ENCODE data around the gene ABCF2. TPM values are rescaled to one million over a fixed set of nuclear protein-coding genes. Genes with fewer than 3 reads are reported as not detected.

The ABCF2 gene
- total RNA-seq, 2 experiments from 2014 or later = 31.8 to 44.9 TPM

- CTCF ChIA-PET (ENCODE audit: unreplicated experiment) = no interaction called here
- no peaks in the 10 kb centered on the region for H3K9me3 ChIP-seq (ENCODE audit: low read length)
- no TSS peak for BruUV-seq (replicated peaks)
- no peaks in the 10 kb centered on the region for H3K9me2 ChIP-seq (ENCODE audit: insufficient read depth, low read length)
- H3K4me3 ChIP-seq (ENCODE audit: low read depth, low read length, poor library complexity, severe bottlenecking) = no peak overlapping the region
- POLR2A ChIA-PET = no interaction called here
- intact Hi-C loops (cut with micrococcal nuclease; ENCODE audit: unreplicated experiment) = no loop called here
- TF ChIP-seq CTCF (conservative IDR thresholded peaks at IDR 0.05; ENCODE audit: low read length) (no peak), EZH2phosphoT487 (IDR thresholded peaks at IDR 0.05; ENCODE audit: borderline replicate concordance, low read depth, low read length) (no peak)
- no peaks in the 10 kb centered on the region for H3K4me1 ChIP-seq (ENCODE audit: insufficient read depth, low read length, poor library complexity, severe bottlenecking)
- H3K79me2 ChIP-seq (ENCODE audit: insufficient read depth, low read depth, low read length) = no peaks in the 10 kb centered on the region
- H3K36me3 ChIP-seq (ENCODE audit: insufficient read depth, low read length) = no peaks in the 10 kb centered on the region
- H3K4me2 ChIP-seq (ENCODE audit: low read length) = no peak overlapping the region
- H2AFZ ChIP-seq (ENCODE audit: low read length) = no peak overlapping the region
- H4K20me1 ChIP-seq (ENCODE audit: insufficient read depth, low read length) = no peaks in the 10 kb centered on the region
- H3K27ac ChIP-seq (ENCODE audit: low read depth, low read length, poor library complexity, severe bottlenecking) = no peak overlapping the region
- no peak for DNase-seq (ENCODE audit: low spot score)
Measured at GRCh38 chr7:151260471-151260870, 33.5 kb upstream of the ABCF2 start.

- Histone ChIP-seq H3K4me2 (ENCODE audit: low read length) (no peak overlapping the region), H3K4me1 (ENCODE audit: insufficient read depth, low read length, poor library complexity, severe bottlenecking) (no peaks in the 10 kb centered on the region), H3K27ac (ENCODE audit: low read depth, low read length, poor library complexity, severe bottlenecking) (no peak overlapping the region), H3K9me3 (ENCODE audit: low read length) (no peaks in the 10 kb centered on the region), H3K4me3 (ENCODE audit: low read depth, low read length, poor library complexity, severe bottlenecking) (no peak overlapping the region), H2AFZ (ENCODE audit: low read length) (no peak overlapping the region), H4K20me1 (ENCODE audit: insufficient read depth, low read length) (no peaks in the 10 kb centered on the region), H3K9me2 (ENCODE audit: insufficient read depth, low read length) (no peaks in the 10 kb centered on the region), H3K36me3 (ENCODE audit: insufficient read depth, low read length) (no peaks in the 10 kb centered on the region), H3K79me2 (ENCODE audit: insufficient read depth, low read depth, low read length) (no peaks in the 10 kb centered on the region)
- POLR2A ChIA-PET = no interaction called here
- no peak for DNase-seq (ENCODE audit: low spot score)
- BruUV-seq (replicated peaks) = no TSS peak
- intact Hi-C loops (cut with micrococcal nuclease; ENCODE audit: unreplicated experiment) = no loop called here
- CTCF ChIA-PET (ENCODE audit: unreplicated experiment) = interaction anchor here (0.5 kb wide), 1 partner anchor 101 kb away, joined by 3 read pairs; no protein-coding TSS in a partner anchor
- TF ChIP-seq CTCF (conservative IDR thresholded peaks at IDR 0.05; ENCODE audit: low read length) = no peak
Measured at GRCh38 chr7:151257990-151258389, 31.0 kb upstream of the ABCF2 start.

- no TSS peak for BruUV-seq (replicated peaks)
- ChIA-PET POLR2A (interaction anchor here (0.6 to 0.9 kb wide), 2 partner anchors 228 to 400 kb away, joined by 3 to 4 read pairs; no protein-coding TSS in a partner anchor), CTCF (ENCODE audit: unreplicated experiment) (interaction anchor here (0.7 kb wide), 1 partner anchor 9 kb away, joined by 4 read pairs; no protein-coding TSS in a partner anchor)
- Histone ChIP-seq H4K20me1 (ENCODE audit: insufficient read depth, low read length) (no peaks in the 10 kb centered on the region), H3K9me3 (ENCODE audit: low read length) (no peaks in the 10 kb centered on the region), H3K4me2 (ENCODE audit: low read length) (no peak overlapping the region), H3K27ac (ENCODE audit: low read depth, low read length, poor library complexity, severe bottlenecking) (no peak overlapping the region), H2AFZ (ENCODE audit: low read length) (no peak overlapping the region), H3K36me3 (ENCODE audit: insufficient read depth, low read length) (no peaks in the 10 kb centered on the region), H3K4me3 (ENCODE audit: low read depth, low read length, poor library complexity, severe bottlenecking) (no peak overlapping the region), H3K9me2 (ENCODE audit: insufficient read depth, low read length) (no peaks in the 10 kb centered on the region), H3K79me2 (ENCODE audit: insufficient read depth, low read depth, low read length) (no peaks in the 10 kb centered on the region), H3K4me1 (ENCODE audit: insufficient read depth, low read length, poor library complexity, severe bottlenecking) (peaks cover 4% of the 10 kb centered on the region)
- no peak for DNase-seq (ENCODE audit: low spot score)
- intact Hi-C loops (cut with micrococcal nuclease; ENCODE audit: unreplicated experiment) = no loop called here
- no peak for TF ChIP-seq EZH2phosphoT487 (IDR thresholded peaks at IDR 0.05; ENCODE audit: borderline replicate concordance, low read depth, low read length)
- TF ChIP-seq CTCF (conservative IDR thresholded peaks at IDR 0.05; ENCODE audit: low read length) = no peak
Measured at GRCh38 chr7:151256410-151257045, 29.5 kb upstream of the ABCF2 start.

Data from OCI-LY7 (cell line).